Thyroid gland (tissue), 4 donors: Measurements from ENCODE around the gene GLIS1. TPM values are rescaled to one million over a fixed set of nuclear protein-coding genes. Genes with fewer than 3 reads are reported as not detected.

ENCODE experiments used
- DNase-seq, 2 donors: peaks; one replicate each; pipeline ENCODE4 v3.0.0-alpha.2; 2019
- H3K27ac ChIP-seq, 3 donors: fragments of 200-600 bp; sonication (generic); 1 replicate in 2 of 3; 2 replicates in 1 of 3; pipeline ENCODE4 v1.5.1; 2016 to 2019; ENCODE audit warnings: mild to moderate bottlenecking in 1 of 3, moderate library complexity in 1 of 3
- H3K27me3 ChIP-seq: fragments of 200-600 bp; sonication (generic); one replicate; pipeline ENCODE4 v1.5.1; 2019
- H3K36me3 ChIP-seq, 2 donors: fragments of 200-600 bp; sonication (generic); one replicate each; pipeline ENCODE4 v1.5.1; 2016 to 2019
- H3K4me1 ChIP-seq, 2 donors: fragments of 200-600 bp; sonication (generic); one replicate each; pipeline ENCODE4 v1.5.1; 2017 to 2019
- H3K4me3 ChIP-seq, 3 donors: fragments of 200-600 bp; sonication (generic); replicated peaks in 1 of 3; 1 replicate in 2 of 3; 2 replicates in 1 of 3; pipeline ENCODE4 v1.5.1; 2016; ENCODE audit warnings: mild to moderate bottlenecking in 1 of 3
- H3K9me3 ChIP-seq: fragments of 200-600 bp; sonication (generic); one replicate; pipeline ENCODE4 v1.5.1; 2017
- CTCF ChIP-seq, 6 experiments: fragments of 200-600 bp in 3 of 6; fragments of 450-650 bp in 3 of 6; sonication (generic) in 3 of 6; IDR thresholded peaks; one replicate each; pipeline ENCODE4 v1.5.1; 2016 to 2019; ENCODE audit warnings: antibody characterized with exemption in 6 of 6, mild to moderate bottlenecking in 2 of 6, inconsistent platforms in 1 of 6, moderate library complexity in 1 of 6
- POLR2A ChIP-seq, 2 donors: fragments of 450-650 bp; IDR thresholded peaks; one replicate each; pipeline ENCODE4 v1.6.1; 2017; ENCODE audit warnings: antibody characterized with exemption in 2 of 2, mild to moderate bottlenecking in 2 of 2, moderate library complexity in 1 of 2
- WGBS, 2 donors: methylation state at CpG; one replicate each; pipeline ENCODE4 v1.1.5; 2017; 5-methylcytosine and 5-hydroxymethylcytosine counted together
- intact Hi-C: fragments of 100-400 bp; cut with DNase I; formaldehyde crosslinking; loops from one replicate; pipeline ENCODE4 v1.15.1; 2023
- total RNA-seq, 4 donors: library from RNA; depleted of rRNA; stranded (reverse); fragments of >200 nt; gene quantifications; one replicate each; pipeline ENCODE4 v1.2.3, GENCODE V29; 2016

The GLIS1 gene
- total RNA-seq, 4 donors from 2014 or later: 0.29 TPM; not detected in 3

- WGBS, 2 donors: 88 to 89% methylated on average over 6 to 8 of the region's 8 CpGs
- Histone ChIP-seq H3K4me1 (no peaks in the 10 kb centered on the region), H3K36me3 (no peaks in the 10 kb centered on the region), H3K4me3 (no peak overlapping the region), H3K27me3 (no peaks in the 10 kb centered on the region), H3K27ac (no peak overlapping the region), H3K9me3 (no peaks in the 10 kb centered on the region)
- TF ChIP-seq POLR2A (IDR thresholded peaks at IDR 0.05) (no peak), CTCF (IDR thresholded peaks at IDR 0.05) (no peak)
- intact Hi-C loops: no loop called here
- no peak for DNase-seq
Measured at GRCh38 chr1:53495633-53496345, 243.2 kb downstream of the GLIS1 start.

- H3K27me3 ChIP-seq: no peaks in the 10 kb centered on the region
- H3K4me1 ChIP-seq: no peaks in the 10 kb centered on the region
- H3K27ac ChIP-seq: no peak overlapping the region
- TF ChIP-seq CTCF (IDR thresholded peaks at IDR 0.05) (no peak), POLR2A (IDR thresholded peaks at IDR 0.05) (no peak)
- H3K4me3 ChIP-seq: no peak overlapping the region
- 61 to 63% methylated on average over 3 of the region's 3 CpGs for WGBS, 2 donors
- DNase-seq: no peak
- intact Hi-C loops: no loop called here
- no peaks in the 10 kb centered on the region for H3K9me3 ChIP-seq
- no peaks in the 10 kb centered on the region for H3K36me3 ChIP-seq
Measured at GRCh38 chr1:53490351-53490750, 248.6 kb downstream of the GLIS1 start.

- intact Hi-C loops: no loop called here
- WGBS, 2 donors: 75 to 82% methylated on average over 8 to 9 of the region's 9 CpGs
- Histone ChIP-seq H3K36me3 (no peaks in the 10 kb centered on the region), H3K27ac (no peak overlapping the region), H3K9me3 (no peaks in the 10 kb centered on the region), H3K27me3 (no peaks in the 10 kb centered on the region), H3K4me1 (no peaks in the 10 kb centered on the region), H3K4me3 (no peak overlapping the region)
- TF ChIP-seq CTCF (IDR thresholded peaks at IDR 0.05): no peak
- no peak for TF ChIP-seq POLR2A (IDR thresholded peaks at IDR 0.05)
- DNase-seq: no peak
Measured at GRCh38 chr1:53486395-53487026, 252.5 kb downstream of the GLIS1 start.

- intact Hi-C loops: loop anchor here (2.0 kb wide), 1 partner anchor 267 kb away; no protein-coding TSS in a partner anchor
- Histone ChIP-seq H3K4me1 (no peaks in the 10 kb centered on the region), H3K4me3 (no peak overlapping the region), H3K27ac (no peak overlapping the region), H3K9me3 (no peaks in the 10 kb centered on the region), H3K27me3 (no peaks in the 10 kb centered on the region), H3K36me3 (no peaks in the 10 kb centered on the region)
- WGBS, 2 donors: 4 to 28% methylated on average over 15 to 18 of the region's 27 CpGs
- DNase-seq: peak; percentile 83
- no peak for TF ChIP-seq POLR2A (IDR thresholded peaks at IDR 0.05)
- TF ChIP-seq CTCF (IDR thresholded peaks at IDR 0.05): peak; percentile 68 to 83 (median 80)
Measured at GRCh38 chr1:53485478-53486394, 253.2 kb downstream of the GLIS1 start.
